Measurements from ENCODE around the gene FLNB.

FLNB gene

DNA sequence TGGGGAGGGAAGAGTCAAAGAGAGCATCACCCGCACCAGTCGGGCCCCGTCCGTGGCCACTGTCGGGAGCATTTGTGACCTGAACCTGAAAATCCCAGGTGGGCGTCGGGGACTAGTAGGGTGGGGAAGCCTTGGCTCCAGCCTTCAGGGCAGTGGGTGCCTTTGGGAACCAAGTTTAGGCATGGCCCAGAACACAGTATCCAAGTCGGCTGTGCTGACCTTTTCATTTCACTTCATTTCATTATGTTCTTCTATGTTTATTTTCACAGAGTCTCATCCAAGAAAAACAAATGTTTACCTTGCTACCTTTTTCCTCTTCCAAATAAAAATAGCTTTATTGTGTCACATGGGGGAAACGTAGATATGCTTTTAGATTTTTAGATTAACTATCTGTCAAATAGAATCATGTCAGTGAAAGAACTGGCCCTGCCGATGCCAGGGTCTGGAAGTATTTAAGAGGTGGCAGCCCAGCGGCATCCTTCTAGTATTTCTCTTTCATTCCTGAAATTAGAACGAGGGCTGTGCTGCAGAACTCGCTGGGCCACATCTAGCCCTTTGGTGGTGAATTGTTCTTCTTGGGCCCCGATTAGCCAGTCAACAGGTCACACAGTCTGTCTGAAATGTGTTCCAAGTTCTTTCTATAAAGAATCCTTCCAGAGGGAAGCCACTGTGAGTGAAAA is 142.0 kb downstream of the FLNB start:
- no peak for DNase-seq

DNA sequence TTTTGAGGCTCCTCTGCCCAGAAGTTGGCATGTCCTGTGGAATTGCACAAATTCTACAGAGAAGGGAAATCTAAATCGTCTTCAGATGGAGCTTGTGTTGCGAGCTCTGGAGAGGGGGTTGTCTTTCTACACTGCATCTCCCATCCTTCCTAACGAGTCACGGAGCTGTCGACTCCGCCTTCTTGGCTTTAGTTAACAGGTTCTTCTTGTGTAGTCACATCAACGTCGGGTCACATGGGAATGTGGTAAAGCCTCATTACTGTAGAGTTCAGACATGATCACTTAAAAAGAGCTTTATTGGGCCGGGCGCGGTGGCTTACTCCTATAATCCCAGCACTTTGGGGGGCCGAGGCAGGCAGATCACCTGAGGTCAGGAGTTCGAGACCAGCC is 142.6 kb downstream of the FLNB start:
- DNase-seq = no peak

DNA sequence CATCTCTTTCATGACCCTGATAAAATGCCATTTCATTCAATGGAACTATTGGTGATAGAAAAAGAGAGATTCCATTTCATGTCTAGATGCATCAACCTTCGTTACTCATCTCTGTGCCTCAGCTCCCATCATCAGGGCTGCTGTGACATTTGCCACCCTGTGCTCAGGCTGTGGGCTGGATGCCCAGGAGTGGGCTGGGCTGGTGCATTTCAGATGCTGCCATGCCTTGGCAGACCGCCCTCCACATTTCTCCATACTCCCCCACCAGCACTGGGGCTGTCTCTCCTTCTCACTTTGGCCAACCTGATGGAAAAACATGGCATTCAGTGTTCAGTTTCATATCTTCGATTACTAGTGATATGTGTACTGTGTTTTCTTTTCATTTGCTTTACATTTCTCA is 143.4 kb downstream of the FLNB start:
- no peak for DNase-seq

DNA sequence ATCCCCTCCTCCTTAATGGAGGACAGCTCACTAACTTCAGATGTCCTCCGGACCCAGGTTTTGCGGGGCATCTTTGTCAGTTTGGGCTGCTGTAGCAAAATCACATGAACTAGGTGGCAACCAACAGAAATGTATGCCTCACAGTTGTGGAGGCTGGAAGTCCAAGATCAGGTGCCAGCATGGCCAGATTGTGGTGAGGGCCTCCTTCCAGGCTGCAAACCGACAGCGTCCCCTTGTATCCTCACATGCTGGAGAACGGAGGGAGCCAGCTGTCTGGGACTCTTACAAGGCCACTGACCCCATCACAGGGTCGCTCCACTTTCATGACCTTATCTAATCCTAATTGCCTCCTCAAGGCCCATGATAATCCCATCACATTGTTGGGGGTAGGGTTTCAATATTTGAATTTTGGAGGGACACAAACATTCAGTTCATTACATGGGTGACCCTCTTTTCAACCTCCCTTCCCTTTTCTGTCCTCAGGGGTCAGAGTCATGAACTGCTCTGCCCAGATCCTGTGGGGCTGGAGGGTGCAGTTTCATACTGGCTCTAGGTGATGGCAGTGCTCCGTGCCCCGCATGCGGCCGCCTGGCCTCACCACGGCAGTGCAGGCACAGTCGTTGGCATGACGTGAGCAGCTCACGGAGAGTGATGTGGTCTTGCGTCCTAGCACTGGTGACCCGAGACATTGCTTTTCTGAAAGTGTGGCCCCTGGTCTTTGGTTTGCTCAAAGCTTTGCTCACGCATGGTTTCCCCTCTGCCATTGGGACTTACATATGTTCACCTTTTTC is 144.2 kb downstream of the FLNB start:
- no peak for DNase-seq

DNA sequence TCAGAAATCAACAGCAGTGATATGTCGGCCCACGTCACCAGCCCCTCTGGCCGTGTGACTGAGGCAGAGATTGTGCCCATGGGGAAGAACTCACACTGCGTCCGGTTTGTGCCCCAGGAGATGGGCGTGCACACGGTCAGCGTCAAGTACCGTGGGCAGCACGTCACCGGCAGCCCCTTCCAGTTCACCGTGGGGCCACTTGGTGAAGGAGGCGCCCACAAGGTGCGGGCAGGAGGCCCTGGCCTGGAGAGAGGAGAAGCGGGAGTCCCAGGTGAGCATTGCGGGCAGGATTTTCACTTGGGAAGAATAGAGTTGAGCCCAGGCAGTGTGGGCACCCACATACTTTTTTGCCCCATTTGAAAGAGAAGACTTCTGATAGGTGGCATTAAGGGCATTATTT is 145.1 kb downstream of the FLNB start:
- DNase-seq = no peak

DNA sequence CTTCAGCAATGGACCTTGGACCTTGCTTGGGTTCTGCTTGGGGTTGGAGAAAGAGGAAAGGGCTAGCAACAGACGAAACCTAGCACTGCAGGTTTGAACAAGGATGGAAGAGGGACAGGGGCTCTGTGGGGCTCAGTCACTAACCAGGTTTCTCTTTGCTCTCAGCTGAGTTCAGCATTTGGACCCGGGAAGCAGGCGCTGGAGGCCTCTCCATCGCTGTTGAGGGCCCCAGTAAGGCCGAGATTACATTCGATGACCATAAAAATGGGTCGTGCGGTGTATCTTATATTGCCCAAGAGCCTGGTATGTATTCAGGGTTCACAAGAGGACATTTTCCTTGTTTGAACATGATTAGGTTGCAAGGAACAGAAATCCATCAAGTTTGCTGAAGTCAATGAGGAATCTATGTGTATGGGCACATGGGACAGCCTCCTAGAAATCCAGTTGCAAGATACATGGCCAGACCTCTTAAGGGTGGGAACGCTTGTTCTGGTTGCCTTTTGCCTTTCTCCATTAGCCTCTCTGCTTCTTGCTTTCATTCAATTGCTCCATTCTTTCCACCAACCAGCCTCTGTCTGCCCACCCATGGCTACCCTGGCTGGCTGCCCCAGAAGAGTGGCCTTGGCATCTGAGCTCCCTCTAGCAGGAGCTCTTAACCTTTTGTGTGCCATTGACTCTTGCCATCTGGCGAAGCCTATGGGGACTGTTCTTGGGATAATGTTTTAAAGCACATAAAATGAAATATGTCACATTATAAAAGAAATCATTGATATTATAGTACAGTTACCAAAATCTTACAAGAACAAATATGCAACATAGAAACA is 146.6 kb downstream of the FLNB start:
- no peak for DNase-seq

DNA sequence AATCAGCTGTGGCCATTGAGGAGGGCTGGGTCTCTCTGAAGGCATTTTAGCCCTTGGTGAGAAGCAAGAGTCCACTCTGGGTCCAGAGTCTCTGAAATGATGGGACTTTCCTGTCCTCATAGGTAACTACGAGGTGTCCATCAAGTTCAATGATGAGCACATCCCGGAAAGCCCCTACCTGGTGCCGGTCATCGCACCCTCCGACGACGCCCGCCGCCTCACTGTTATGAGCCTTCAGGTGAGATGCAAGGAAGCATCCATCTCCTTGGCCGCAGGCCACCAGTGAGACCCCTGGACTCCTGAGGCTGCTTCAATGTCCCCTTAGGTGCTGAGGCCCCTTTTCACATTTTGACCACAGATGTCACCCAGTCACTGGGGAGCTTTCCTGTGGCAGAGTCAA is 147.6 kb downstream of the FLNB start:
- no peak for DNase-seq

DNA sequence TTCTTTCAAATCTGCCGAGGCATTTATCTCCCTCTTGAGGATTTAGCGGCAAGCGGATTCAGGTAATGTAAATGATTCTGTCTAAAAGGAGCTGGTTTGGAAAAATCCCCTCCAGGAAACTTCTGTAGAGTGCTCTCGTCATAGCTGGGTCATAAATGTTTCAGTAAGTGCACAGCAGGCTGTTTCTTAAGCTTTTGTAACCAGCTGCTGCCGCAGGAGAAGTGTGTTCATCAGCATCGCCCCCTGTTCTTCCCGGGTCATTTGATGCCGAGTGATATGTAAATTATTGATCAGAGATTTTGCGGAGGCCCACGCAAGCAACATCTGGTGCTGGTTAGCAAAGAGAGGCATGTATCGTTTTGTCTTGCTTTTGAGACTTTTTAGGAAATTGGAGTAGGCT is 149.5 kb downstream of the FLNB start:
- no peak for DNase-seq

DNA sequence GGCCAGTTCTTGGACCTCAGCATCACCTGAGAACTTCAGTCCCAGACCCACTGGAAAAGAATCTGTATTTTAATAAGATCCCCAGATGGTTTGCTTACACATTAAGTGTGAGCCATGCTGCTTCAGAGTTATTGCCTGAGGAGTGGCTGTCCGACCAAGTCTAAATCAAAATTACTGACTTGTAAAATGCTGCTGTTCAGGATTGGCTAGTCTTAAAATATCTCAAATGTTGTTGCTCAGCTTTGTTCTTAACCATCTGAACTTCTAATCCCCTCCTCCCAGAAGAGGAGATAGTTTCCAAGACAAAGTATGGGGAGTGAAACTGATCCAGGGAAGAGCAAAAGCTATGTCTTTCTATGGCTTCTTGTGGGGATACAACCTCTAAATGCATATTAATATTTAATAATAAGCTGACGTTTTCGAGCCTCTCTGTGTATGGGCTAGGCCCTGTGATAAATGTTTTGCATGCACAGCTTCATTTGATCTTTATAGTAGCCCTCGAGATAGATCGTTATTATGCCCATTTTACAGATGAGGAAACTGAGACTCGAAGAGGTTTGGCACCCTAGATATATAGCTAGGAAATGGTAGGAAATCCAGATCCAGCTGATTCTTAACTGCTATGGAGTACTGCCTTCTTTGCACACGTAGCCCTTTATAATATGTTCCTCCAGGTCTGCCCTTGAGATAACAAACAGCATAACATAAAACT is 150.4 kb downstream of the FLNB start:
- DNase-seq = no peak

DNA sequence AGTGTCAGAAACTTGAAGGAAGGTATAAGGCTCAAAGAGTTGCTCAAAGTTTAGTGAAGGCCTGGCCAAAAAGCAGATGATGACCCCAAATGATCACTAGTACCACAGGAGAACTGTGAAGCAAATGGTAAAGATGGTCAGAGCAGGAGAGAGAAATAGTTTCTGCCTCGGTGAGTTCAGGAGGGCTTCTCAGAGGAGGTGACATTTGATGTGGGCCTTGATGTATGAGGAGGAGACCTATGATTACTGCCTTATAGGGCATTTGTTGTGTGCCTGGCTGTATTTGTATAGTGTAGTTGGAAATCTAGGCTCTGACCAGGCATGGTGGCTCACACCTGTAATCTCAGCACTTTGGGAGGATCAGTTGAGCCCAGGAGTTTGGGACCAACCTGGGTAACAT is 152.2 kb downstream of the FLNB start:
- no peak for DNase-seq

DNA sequence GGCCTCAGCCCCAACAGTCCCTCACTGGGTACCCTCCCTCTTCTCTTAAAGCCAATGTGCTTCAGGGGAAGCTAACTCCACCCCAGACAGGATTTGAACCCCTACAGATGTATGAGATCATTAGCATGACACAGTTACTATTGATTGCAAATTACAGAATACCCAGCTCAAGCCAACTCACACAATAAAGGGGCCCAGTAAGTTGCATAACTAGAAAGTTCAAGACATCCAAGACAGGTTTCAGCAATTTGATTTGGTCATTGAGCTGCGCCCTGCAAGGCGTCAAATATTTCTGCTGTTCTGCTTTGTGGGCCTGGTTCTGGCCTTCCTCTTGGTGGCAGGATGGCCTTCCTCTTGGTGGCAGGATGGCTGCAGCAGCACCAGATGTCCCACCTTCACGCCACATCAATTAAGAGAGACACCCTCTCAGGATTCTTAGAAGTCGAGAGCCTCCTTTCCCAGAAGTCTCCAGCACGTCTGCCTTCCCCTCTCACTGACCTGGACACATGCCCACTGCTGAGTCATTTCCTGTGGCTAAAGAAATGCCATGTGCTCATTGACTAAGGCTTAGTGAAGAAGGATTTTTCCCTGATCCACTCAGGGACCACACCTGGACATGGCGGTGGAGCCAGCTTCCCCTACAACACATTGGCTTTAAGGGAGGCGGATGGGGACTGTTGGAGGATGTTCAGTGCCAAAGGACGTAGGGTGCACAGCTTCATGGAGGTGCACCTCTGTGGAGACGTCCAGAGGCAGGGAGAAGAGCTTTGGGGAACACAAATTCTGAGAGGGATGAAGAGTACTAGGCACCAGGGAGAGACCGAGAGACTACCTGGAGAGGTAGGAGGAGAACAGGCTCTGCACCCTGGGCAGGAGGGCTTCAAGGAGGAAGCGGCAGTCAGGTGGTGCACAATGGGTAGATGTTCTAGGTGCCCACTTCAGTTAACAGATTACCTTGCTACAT is 153.5 kb downstream of the FLNB start:
- peak; percentile 60 for DNase-seq

DNA sequence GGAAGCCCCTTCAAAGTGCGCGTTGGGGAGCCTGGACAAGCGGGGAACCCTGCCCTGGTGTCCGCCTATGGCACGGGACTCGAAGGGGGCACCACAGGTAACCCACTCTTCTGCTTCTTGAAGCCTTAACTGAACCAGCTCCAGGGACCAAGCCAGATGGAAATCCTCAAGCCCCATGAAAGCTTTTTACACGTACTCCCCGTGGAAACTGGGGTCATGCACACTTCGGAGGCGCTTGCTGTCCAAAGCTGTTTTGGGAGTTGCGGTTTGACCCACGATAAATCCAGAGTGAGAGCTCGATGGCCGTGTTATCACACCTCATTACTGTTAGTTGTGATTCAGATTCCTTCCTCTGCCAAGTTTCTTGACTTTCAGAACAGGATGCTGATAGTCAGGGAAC is 155.0 kb downstream of the FLNB start:
- no peak for DNase-seq

DNA sequence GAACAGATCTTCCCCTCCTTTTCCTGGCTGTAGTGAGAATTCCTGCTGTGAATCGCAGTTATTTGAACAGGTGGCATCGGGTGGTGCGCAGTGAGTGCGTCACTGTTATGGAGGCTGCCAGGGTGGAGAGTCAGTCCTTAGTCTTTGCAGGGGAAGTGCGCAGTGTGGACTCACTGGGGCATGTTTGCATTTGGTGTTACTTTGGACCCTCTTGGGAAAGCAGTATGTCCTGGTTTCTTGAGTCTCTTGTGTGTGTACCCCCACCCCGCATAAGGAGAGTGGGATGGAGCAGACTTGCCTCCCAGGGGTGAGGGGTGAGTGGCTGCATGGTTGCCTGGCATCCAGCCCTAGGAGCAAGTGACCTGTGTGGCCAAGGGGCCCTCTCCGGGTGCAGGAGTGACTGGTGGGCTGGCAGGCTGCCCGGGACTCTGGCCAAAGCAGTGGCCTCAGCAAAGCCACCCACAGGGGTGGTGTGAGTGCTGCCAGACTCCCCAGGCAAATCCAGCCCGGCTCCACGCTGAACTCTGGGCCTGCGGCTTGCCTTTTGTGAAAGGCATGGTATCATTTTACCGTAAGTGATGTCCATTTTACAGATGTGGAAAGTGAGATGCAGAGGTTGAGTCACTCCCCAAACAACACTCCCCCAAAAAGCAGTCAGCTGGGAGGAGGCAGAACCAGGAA is 156.1 kb downstream of the FLNB start:
- peak; percentile 61 for DNase-seq

DNA sequence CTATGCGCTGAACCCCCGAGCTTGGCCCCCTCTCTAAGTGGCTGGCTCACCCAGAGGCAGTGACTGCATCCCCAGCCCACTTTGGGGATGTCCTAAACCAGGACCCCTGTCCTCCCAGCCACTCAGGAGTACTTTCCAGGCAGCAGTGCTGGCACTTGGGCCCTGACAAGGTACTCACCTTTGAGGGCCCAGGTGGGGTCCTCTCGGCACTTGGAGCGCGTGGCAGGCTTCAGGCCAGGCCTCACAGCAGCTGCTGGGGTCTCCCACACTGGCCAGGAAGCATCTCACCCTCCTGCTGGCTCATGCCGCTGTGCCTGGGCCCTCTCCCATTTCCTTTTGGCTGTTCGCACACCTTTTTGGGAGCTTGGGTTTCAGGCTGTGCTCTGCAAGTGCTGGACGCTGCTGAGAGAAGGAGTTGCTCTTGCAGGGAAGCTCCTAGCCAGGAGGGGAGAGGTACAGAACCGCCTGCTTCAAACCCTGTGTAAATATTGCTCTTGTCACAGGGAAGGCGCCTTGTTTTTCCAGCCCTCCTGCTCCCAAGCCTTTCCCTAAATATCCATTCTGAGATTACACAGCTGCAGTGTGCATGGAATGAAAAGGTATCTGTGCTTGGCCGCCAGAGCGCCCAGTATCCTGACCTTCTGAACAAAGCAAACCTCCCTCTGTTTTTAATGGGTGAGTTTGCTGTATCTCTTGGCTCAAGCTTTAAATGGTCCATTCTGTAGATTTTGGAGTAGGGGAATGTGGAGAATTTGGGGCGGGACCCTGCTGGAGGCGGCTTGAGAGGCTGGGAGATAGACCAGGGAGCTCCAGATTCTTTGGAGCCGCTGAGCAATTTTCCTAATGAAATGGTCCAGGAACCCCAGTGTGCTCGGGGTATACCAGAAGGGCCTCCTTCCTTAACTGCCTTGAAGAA is 156.9 kb downstream of the FLNB start:
- peak; percentile 64 for DNase-seq

DNA sequence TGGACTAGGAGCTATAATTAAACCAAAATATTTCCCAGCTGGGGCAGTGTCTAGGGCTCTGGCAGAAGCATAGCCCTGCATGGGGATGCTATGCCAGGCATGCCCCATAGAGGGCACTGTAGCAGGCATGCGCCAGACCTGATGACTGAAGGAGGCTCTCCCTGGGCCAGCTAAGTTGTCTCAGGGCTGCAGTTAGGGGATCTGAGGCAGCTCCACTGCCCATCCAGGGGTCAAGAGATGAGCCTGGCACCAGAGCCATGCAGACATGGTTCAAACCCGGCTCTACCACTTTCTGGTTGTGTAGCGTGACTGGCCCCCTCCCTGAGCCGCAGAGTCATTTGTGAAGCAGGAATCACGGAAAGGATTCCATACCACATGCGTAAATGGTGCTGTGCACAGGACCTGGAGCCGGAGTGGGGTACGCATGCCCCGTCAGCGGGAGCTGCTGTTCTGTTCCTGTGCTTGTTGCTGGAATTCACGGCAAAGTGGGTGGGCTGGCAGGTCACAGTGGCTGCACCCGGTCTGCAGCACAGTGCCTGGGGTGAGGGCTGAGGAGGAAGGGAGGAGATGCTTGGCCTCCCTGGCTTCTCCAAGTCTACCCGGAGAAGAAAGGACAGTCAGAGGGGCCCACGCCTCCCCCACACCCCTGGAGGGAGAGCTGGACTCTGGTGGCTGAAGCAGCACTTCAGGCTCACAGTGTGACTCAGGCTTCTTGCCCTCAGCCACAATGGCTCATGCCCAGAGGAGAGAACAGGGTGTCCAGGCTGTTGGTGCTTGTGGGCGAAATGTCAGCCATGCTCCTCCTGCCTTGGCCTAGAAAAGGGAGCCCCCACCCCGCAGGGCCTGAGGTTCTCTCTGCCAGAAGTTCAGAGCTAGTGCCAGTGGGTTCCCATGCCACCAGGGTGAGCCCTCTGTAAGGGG is 159.5 kb downstream of the FLNB start:
- peak; percentile 61 for DNase-seq

DNA sequence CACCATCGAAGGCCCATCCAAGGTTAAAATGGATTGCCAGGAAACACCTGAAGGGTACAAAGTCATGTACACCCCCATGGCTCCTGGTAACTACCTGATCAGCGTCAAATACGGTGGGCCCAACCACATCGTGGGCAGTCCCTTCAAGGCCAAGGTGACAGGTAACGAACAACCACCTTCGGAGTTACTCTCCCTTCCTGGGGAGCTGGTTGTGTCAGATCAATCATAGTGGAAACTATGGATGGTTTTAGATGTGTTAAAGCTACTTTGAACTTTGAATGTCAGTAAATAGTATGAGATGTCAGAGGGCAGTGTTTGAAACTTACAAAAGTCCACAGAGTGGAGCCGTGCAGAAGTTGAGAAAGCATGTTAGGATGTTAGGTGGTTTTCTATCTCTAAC is 160.3 kb downstream of the FLNB start:
- DNase-seq = no peak

DNA sequence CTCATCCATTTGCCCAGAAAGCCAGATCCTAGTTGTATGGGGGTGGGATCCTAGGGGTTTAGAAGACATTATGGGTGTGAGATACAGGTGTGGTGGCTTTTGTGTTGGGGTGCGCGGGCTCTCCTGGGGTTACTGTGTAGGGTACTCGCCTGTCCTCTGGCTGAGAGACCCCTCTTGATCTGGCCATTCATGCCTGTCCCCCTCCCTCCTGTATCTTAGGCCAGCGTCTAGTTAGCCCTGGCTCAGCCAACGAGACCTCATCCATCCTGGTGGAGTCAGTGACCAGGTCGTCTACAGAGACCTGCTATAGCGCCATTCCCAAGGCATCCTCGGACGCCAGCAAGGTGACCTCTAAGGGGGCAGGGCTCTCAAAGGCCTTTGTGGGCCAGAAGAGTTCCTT is 161.1 kb downstream of the FLNB start:
- no peak for DNase-seq

DNA sequence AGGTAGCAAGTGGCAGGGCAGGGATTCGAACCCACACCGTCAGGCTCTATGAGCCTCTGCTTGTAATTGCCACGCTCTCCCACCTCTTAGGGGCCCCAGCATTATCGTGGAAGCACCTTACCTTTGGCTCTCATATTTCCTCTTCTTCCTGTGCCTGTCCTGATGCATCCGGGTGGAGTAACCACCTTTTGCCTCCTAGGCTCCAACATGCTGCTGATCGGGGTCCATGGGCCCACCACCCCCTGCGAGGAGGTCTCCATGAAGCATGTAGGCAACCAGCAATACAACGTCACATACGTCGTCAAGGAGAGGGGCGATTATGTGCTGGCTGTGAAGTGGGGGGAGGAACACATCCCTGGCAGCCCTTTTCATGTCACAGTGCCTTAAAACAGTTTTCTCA is 162.2 kb downstream of the FLNB start:
- DNase-seq = no peak

DNA sequence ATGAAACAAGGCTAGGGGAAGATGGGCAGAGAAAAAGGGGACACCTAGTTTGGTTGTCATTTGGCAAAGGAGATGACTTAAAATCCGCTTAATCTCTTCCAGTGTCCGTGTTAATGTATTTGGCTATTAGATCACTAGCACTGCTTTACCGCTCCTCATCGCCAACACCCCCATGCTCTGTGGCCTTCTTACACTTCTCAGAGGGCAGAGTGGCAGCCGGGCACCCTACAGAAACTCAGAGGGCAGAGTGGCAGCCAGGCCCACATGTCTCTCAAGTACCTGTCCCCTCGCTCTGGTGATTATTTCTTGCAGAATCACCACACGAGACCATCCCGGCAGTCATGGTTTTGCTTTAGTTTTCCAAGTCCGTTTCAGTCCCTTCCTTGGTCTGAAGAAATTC is 162.9 kb downstream of the FLNB start:
- no peak for DNase-seq

Measured in right hindlimb (tissue), 1 donor.